ENCODE data around the gene CCT7. TPM values are rescaled to one million over a fixed set of nuclear protein-coding genes. Genes with fewer than 3 reads are reported as not detected.

CCT7 gene
- total and polyA plus RNA-seq, 2 donors (not counting 1 experiment from before 2014, with no cell fraction given) = 94.4 to 160 TPM

DNA sequence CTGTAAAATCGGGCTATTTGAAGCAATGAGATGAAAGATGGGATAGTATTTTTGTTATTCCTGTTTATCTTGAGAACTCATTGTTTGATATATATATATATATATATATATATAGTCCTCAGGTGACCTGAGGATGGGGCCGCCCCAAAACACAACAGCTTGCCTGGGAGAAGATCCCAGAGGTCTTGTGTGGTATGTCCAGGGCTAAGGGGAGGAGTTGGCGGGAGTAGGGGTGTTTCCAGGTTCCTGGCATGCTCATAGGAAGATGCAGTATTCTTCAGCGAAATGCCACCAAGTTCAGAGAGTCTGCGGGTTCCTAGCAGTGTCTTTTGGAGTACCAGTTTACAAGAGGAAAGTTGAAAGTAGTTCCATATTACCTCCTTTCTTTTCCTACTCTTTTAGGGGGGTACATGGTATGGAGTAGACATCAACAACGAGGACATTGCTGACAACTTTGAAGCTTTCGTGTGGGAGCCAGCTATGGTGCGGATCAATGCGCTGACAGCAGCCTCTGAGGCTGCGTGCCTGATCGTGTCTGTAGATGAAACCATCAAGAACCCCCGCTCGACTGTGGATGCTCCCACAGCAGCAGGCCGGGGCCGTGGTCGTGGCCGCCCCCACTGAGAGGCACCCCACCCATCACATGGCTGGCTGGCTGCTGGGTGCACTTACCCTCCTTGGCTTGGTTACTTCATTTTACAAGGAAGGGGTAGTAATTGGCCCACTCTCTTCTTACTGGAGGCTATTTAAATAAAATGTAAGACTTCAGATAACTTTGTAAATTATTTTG, 18.3 kb downstream of the CCT7 start:
- Histone ChIP-seq H3K9ac (ENCODE audit: low read length) (no peak overlapping the region), H3K79me2 (ENCODE audit: control insufficient read depth, insufficient read depth, low read length) (no peaks in the 10 kb centered on the region), H4K20me1 (ENCODE audit: control insufficient read depth, insufficient read depth, low read length, poor library complexity, severe bottlenecking) (peaks cover 16% of the 10 kb centered on the region), H3K4me1 (ENCODE audit: control insufficient read depth in 2 of 2, insufficient read depth in 2 of 2, low read length in 2 of 2) (no peaks in the 10 kb centered on the region), H3K4me3 (ENCODE audit: control extremely low read depth in 1 of 5, extremely low read depth in 1 of 5, insufficient read depth in 1 of 5, low read depth in 2 of 5, low read length in 4 of 5) (no peak overlapping the region), H3K27ac (ENCODE audit: low read length in 2 of 2) (no peak overlapping the region), H3K27me3 (replicated peaks in 1 of 4; ENCODE audit: control extremely low read depth in 1 of 4, control insufficient read depth in 3 of 4, insufficient read depth in 4 of 4, low read length in 3 of 4) (no peaks in the 10 kb centered on the region), H3K9me3 (ENCODE audit: control extremely low read depth in 1 of 3, control insufficient read depth in 2 of 3, insufficient read depth in 1 of 3, low read length in 2 of 3) (no peaks in the 10 kb centered on the region), H3K36me3 (replicated peaks in 1 of 2; ENCODE audit: control extremely low read depth in 1 of 2, control insufficient read depth in 1 of 2, extremely low read depth in 1 of 2, insufficient read depth in 2 of 2, low read length in 1 of 2) (peaks cover 7 to 58% of the 10 kb centered on the region in 2 experiments), H3K4me2 (replicated peaks; ENCODE audit: low read depth, low read length, poor library complexity, severe bottlenecking) (no peak overlapping the region), H2AFZ (ENCODE audit: insufficient read depth, low read depth, low read length, poor library complexity, severe bottlenecking) (no peak overlapping the region)
- TF ChIP-seq, protein P1, sequence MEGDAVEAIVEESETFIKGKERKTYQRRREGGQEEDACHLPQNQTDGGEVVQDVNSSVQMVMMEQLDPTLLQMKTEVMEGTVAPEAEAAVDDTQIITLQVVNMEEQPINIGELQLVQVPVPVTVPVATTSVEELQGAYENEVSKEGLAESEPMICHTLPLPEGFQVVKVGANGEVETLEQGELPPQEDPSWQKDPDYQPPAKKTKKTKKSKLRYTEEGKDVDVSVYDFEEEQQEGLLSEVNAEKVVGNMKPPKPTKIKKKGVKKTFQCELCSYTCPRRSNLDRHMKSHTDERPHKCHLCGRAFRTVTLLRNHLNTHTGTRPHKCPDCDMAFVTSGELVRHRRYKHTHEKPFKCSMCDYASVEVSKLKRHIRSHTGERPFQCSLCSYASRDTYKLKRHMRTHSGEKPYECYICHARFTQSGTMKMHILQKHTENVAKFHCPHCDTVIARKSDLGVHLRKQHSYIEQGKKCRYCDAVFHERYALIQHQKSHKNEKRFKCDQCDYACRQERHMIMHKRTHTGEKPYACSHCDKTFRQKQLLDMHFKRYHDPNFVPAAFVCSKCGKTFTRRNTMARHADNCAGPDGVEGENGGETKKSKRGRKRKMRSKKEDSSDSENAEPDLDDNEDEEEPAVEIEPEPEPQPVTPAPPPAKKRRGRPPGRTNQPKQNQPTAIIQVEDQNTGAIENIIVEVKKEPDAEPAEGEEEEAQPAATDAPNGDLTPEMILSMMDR (IDR thresholded peaks at IDR 0.05) = no peak
- no peaks in the 10 kb centered on the region for H3K9me3 Mint-ChIP-seq (ENCODE audit: insufficient read depth)
- H3K4me1 Mint-ChIP-seq = no peaks in the 10 kb centered on the region
- H3K4me3 Mint-ChIP-seq = no peak overlapping the region
- DNase-seq (no peak), ATAC-seq (ENCODE audit: low read depth) (no peak)
- WGBS (ENCODE audit: insufficient coverage) = 99% methylated on average over 9 of the region's 17 CpGs
- CTCF ChIA-PET = no interaction called here
- no peak overlapping the region for H3K27ac Mint-ChIP-seq
- intact Hi-C loops (cut with micrococcal nuclease) = no loop called here
- POLR2A ChIA-PET = no interaction called here
- H3K27me3 Mint-ChIP-seq = no peaks in the 10 kb centered on the region

GRCh38 chr2:73253400-73253799, 19.3 kb downstream of the CCT7 start:
- POLR2A ChIA-PET = no interaction called here
- DNase-seq (no peak), ATAC-seq (ENCODE audit: low read depth) (no peak)
- no peak overlapping the region for H3K4me3 Mint-ChIP-seq
- Histone ChIP-seq H2AFZ (ENCODE audit: insufficient read depth, low read depth, low read length, poor library complexity, severe bottlenecking) (no peak overlapping the region), H3K9me3 (ENCODE audit: control extremely low read depth in 1 of 3, control insufficient read depth in 2 of 3, insufficient read depth in 1 of 3, low read length in 2 of 3) (no peaks in the 10 kb centered on the region), H3K79me2 (ENCODE audit: control insufficient read depth, insufficient read depth, low read length) (no peaks in the 10 kb centered on the region), H3K4me1 (ENCODE audit: control insufficient read depth in 2 of 2, insufficient read depth in 2 of 2, low read length in 2 of 2) (no peaks in the 10 kb centered on the region), H3K36me3 (replicated peaks in 1 of 2; ENCODE audit: control extremely low read depth in 1 of 2, control insufficient read depth in 1 of 2, extremely low read depth in 1 of 2, insufficient read depth in 2 of 2, low read length in 1 of 2) (peaks cover 4 to 57% of the 10 kb centered on the region in 2 experiments), H3K27ac (ENCODE audit: low read length in 2 of 2) (no peak overlapping the region), H4K20me1 (ENCODE audit: control insufficient read depth, insufficient read depth, low read length, poor library complexity, severe bottlenecking) (peaks cover 16% of the 10 kb centered on the region), H3K4me3 (ENCODE audit: control extremely low read depth in 1 of 5, extremely low read depth in 1 of 5, insufficient read depth in 1 of 5, low read depth in 2 of 5, low read length in 4 of 5) (no peak overlapping the region), H3K27me3 (replicated peaks in 1 of 4; ENCODE audit: control extremely low read depth in 1 of 4, control insufficient read depth in 3 of 4, insufficient read depth in 4 of 4, low read length in 3 of 4) (no peaks in the 10 kb centered on the region), H3K4me2 (replicated peaks; ENCODE audit: low read depth, low read length, poor library complexity, severe bottlenecking) (no peak overlapping the region), H3K9ac (ENCODE audit: low read length) (no peak overlapping the region)
- H3K27me3 Mint-ChIP-seq = no peaks in the 10 kb centered on the region
- H3K9me3 Mint-ChIP-seq (ENCODE audit: insufficient read depth) = no peaks in the 10 kb centered on the region
- TF ChIP-seq EZH2 (IDR thresholded peaks at IDR 0.05; ENCODE audit: borderline replicate concordance, insufficient read depth, low read depth, low read length, poor library complexity, severe bottlenecking) = no peak
- TF ChIP-seq, protein P1 (IDR thresholded peaks at IDR 0.05) = no peak
- H3K4me1 Mint-ChIP-seq = no peaks in the 10 kb centered on the region
- H3K27ac Mint-ChIP-seq = no peak overlapping the region
- WGBS (ENCODE audit: insufficient coverage) = no CpG with 5 or more reads among the region's 2 CpGs
- intact Hi-C loops (cut with micrococcal nuclease) = no loop called here
- CTCF ChIA-PET = interaction anchor here (1.0 kb wide), 1 partner anchor 38 kb away, joined by 5 read pairs; no protein-coding TSS in a partner anchor
